Measurements from ENCODE around the gene SFRP5.

The SFRP5 gene

GRCh38 chr10:97726636-97727178 is 45.1 kb downstream of the SFRP5 start:
- peaks cover 0 to 4% of the 10 kb centered on the region in 2 experiments for H3K4me1 ChIP-seq (ENCODE audit: control insufficient read depth in 1 of 2, insufficient read depth in 1 of 2, low read depth in 1 of 2, low read length in 1 of 2)
- no peak for TF ChIP-seq CTCF (IDR thresholded peaks at IDR 0.05)
- no peaks in the 10 kb centered on the region for H3K36me3 ChIP-seq
- no peak overlapping the region for H3K4me3 ChIP-seq (ENCODE audit: low read depth in 1 of 2, low read length in 1 of 2)
- H3K27ac ChIP-seq, result no peak overlapping the region
- H3K9me3 ChIP-seq, result no peaks in the 10 kb centered on the region
- no peaks in the 10 kb centered on the region for H3K27me3 ChIP-seq

GRCh38 chr10:97724341-97724941 is 47.4 kb downstream of the SFRP5 start:
- Histone ChIP-seq H3K4me3 (ENCODE audit: low read depth in 1 of 2, low read length in 1 of 2) (no peak overlapping the region), H3K4me1 (ENCODE audit: control insufficient read depth in 1 of 2, insufficient read depth in 1 of 2, low read depth in 1 of 2, low read length in 1 of 2) (peaks cover 0 to 7% of the 10 kb centered on the region in 2 experiments), H3K27ac (no peak overlapping the region), H3K36me3 (no peaks in the 10 kb centered on the region), H3K9me3 (no peaks in the 10 kb centered on the region), H3K27me3 (no peaks in the 10 kb centered on the region)
- no peak for TF ChIP-seq CTCF (IDR thresholded peaks at IDR 0.05)

- Histone ChIP-seq H3K4me1 (ENCODE audit: control insufficient read depth in 1 of 2, insufficient read depth in 1 of 2, low read depth in 1 of 2, low read length in 1 of 2) (peaks cover 0 to 17% of the 10 kb centered on the region in 2 experiments), H3K27me3 (no peaks in the 10 kb centered on the region), H3K27ac (no peak overlapping the region), H3K9me3 (no peaks in the 10 kb centered on the region), H3K4me3 (ENCODE audit: low read depth in 1 of 2, low read length in 1 of 2) (no peak overlapping the region), H3K36me3 (no peaks in the 10 kb centered on the region)
- TF ChIP-seq CTCF (IDR thresholded peaks at IDR 0.05), result no peak
These were observed 48.8 kb downstream of the SFRP5 start for GRCh38 chr10:97723001-97723400.

- no peaks in the 10 kb centered on the region for H3K36me3 ChIP-seq
- H3K4me1 ChIP-seq (ENCODE audit: control insufficient read depth in 1 of 2, insufficient read depth in 1 of 2, low read depth in 1 of 2, low read length in 1 of 2), result peaks cover 0 to 18% of the 10 kb centered on the region in 2 experiments
- H3K9me3 ChIP-seq, result no peaks in the 10 kb centered on the region
- no peaks in the 10 kb centered on the region for H3K27me3 ChIP-seq
- TF ChIP-seq CTCF (IDR thresholded peaks at IDR 0.05), result no peak
- no peak overlapping the region for H3K27ac ChIP-seq
- no peak overlapping the region for H3K4me3 ChIP-seq (ENCODE audit: low read depth in 1 of 2, low read length in 1 of 2)
These were observed 49.7 kb downstream of the SFRP5 start for GRCh38 chr10:97721871-97722780.

- Histone ChIP-seq H3K27me3 (peaks cover 10% of the 10 kb centered on the region), H3K9me3 (no peaks in the 10 kb centered on the region), H3K27ac (no peak overlapping the region), H3K36me3 (no peaks in the 10 kb centered on the region), H3K4me3 (ENCODE audit: low read depth in 1 of 2, low read length in 1 of 2) (no peak overlapping the region), H3K4me1 (ENCODE audit: control insufficient read depth in 1 of 2, insufficient read depth in 1 of 2, low read depth in 1 of 2, low read length in 1 of 2) (peaks cover 3 to 18% of the 10 kb centered on the region in 2 experiments)
- TF ChIP-seq CTCF (IDR thresholded peaks at IDR 0.05), result no peak
These were observed 52.2 kb downstream of the SFRP5 start for GRCh38 chr10:97719602-97720001.

Data from neutrophil (primary cell).